HepG2 (cell line): ENCODE data around the gene LRIG1. TPM values are rescaled to one million over a fixed set of nuclear protein-coding genes. Genes with fewer than 3 reads are reported as not detected.

Experiments used
- ARID5B ChIP-seq: IDR thresholded peaks from 2 replicates; pipeline ENCODE4 v1.4.0; 2020; ENCODE audit warnings: mild to moderate bottlenecking, missing genetic modification reagents
- ASH2L ChIP-seq: fragments of 300-600, 200-600 bp; sonication (generic); IDR thresholded peaks from 2 replicates; pipeline ENCODE4 v1.7.0; 2017; ENCODE audit warnings: low read depth, mild to moderate bottlenecking, moderate library complexity, mixed read lengths, low read length; ENCODE audit not compliant: insufficient read length
- CHD4 ChIP-seq: fragments of 200-600 bp; sonication (generic); IDR thresholded peaks from 2 replicates; pipeline ENCODE4 v1.7.0; 2017; ENCODE audit warnings: mild to moderate bottlenecking, low read length, borderline replicate concordance
- CREM ChIP-seq, 2 experiments: sonication (generic) in 1 of 2; formaldehyde crosslinking in 1 of 2; IDR thresholded peaks; 2 replicates each; pipeline versions ENCODE4 v1.4.0 to v1.6.1; 2016 to 2020; ENCODE audit warnings: antibody characterized with exemption in 1 of 2, mild to moderate bottlenecking in 1 of 2, missing genetic modification reagents in 1 of 2
- EHMT2 ChIP-seq: fragments of 200-600 bp; sonication (generic); IDR thresholded peaks from 2 replicates; pipeline ENCODE4 v1.7.0; 2017; ENCODE audit warnings: antibody characterized with exemption, low read depth, low read length, borderline replicate concordance
- HDAC2 ChIP-seq: sonication (generic); formaldehyde crosslinking; IDR thresholded peaks from 2 replicates; pipeline ENCODE4 v1.4.0; 2020; ENCODE audit warnings: missing genetic modification reagents
- KDM3A ChIP-seq: IDR thresholded peaks from 2 replicates; pipeline ENCODE4 v1.6.1; 2018; ENCODE audit warnings: low read depth, missing compliant biosample characterization
- KMT2B ChIP-seq: IDR thresholded peaks from 2 replicates; pipeline ENCODE4 v1.6.1; 2016; ENCODE audit warnings: missing genetic modification reagents, missing compliant biosample characterization
- MIXL1 ChIP-seq: IDR thresholded peaks from 2 replicates; pipeline ENCODE4 v1.6.1; 2016
- NFYB ChIP-seq: sonication (generic); formaldehyde crosslinking; IDR thresholded peaks from 2 replicates; pipeline ENCODE4 v1.4.0; 2020; ENCODE audit warnings: missing genetic modification reagents
- NR3C1 ChIP-seq: sonication (generic); formaldehyde crosslinking; IDR thresholded peaks from 2 replicates; pipeline ENCODE4 v1.4.0; 2020; ENCODE audit warnings: missing genetic modification reagents
- PITX1 ChIP-seq: sonication (generic); formaldehyde crosslinking; IDR thresholded peaks from 2 replicates; pipeline ENCODE4 v1.5.1; 2020; ENCODE audit warnings: mild to moderate bottlenecking, missing genetic modification reagents
- SOX13 ChIP-seq, 3 experiments: fragments of 450-650 bp in 1 of 3; sonication (generic) in 1 of 3; formaldehyde crosslinking in 1 of 3; IDR thresholded peaks in 2 of 3; conservative IDR thresholded peaks in 1 of 3; 2 replicates each; pipeline versions ENCODE4 v1.5.0 to v1.6.1; 2016 to 2020; ENCODE audit warnings: antibody characterized with exemption in 1 of 3, mild to moderate bottlenecking in 1 of 3, missing compliant biosample characterization in 1 of 3, missing genetic modification reagents in 1 of 3, moderate library complexity in 1 of 3
- TP53 ChIP-seq: sonication (generic); formaldehyde crosslinking; conservative IDR thresholded peaks from 2 replicates; pipeline ENCODE4 v1.4.0; 2020; ENCODE audit warnings: missing genetic modification reagents
- ZBTB33 ChIP-seq: sonication (generic); formaldehyde crosslinking; IDR thresholded peaks from 2 replicates; pipeline ENCODE4 v1.4.0; 2020; ENCODE audit warnings: missing genetic modification reagents
- ZGPAT ChIP-seq: IDR thresholded peaks from 2 replicates; pipeline ENCODE4 v1.6.1; 2016; ENCODE audit warnings: mild to moderate bottlenecking
- ZNF264 ChIP-seq: sonication (generic); formaldehyde crosslinking; IDR thresholded peaks from 2 replicates; pipeline ENCODE4 v1.4.0; 2020; ENCODE audit warnings: missing genetic modification reagents
- ZNF362 ChIP-seq: sonication (generic); formaldehyde crosslinking; IDR thresholded peaks from 2 replicates; pipeline ENCODE4 v1.4.0; 2020; ENCODE audit warnings: missing genetic modification reagents, mild to moderate bottlenecking, borderline replicate concordance
- ZNF660 ChIP-seq: sonication (generic); formaldehyde crosslinking; IDR thresholded peaks from 2 replicates; pipeline ENCODE4 v1.5.1; 2020; ENCODE audit warnings: mild to moderate bottlenecking, low read depth, missing genetic modification reagents, borderline replicate concordance
- ZNF790 ChIP-seq: sonication (generic); formaldehyde crosslinking; IDR thresholded peaks from 2 replicates; pipeline ENCODE4 v1.8.0; 2022; ENCODE audit warnings: missing genetic modification reagents, mild to moderate bottlenecking, borderline replicate concordance
- polyA plus RNA-seq, 8 experiments: library from polyadenylated mRNA; depleted of rRNA in 3 of 8; stranded (reverse) in 7 of 8; unstranded in 1 of 8; fragments of >200 nt; fragmentation: Illumina TruSeq in 4 of 8; extraction: Trizol in 4 of 8; gene quantifications; 2 replicates each; pipeline versions ENCODE4 v1.2.1 to v1.2.3, GENCODE V29; 2011 to 2016; ENCODE audit warnings: low read depth in 4 of 8, missing spikeins in 1 of 8, mixed read lengths in 1 of 8; ENCODE audit not compliant: insufficient read depth in 1 of 8
- total RNA-seq, 5 experiments: library from RNA; depleted of rRNA; stranded (reverse); fragments of >200 nt; fragmentation: Illumina TruSeq; extraction: Trizol; gene quantifications; 2 replicates each; pipeline ENCODE4 v1.2.3, GENCODE V29; 2016; ENCODE audit warnings: low read depth in 1 of 5

The LRIG1 gene
- total and polyA plus RNA-seq, 2 of the 13 experiments (the other 11 are each of a cell fraction or from before 2014, with no cell fraction given), result 17.8 to 24.8 TPM

- TF ChIP-seq ARID5B (CRISPR knock-in tag) (peak; percentile 60; the same call in 1 of the 2 replicates), HDAC2 (no peak), ZGPAT (CRISPR knock-in tag) (0 out of 2 replicates have a peak, but pooled peaks have one; percentile 27), ZNF264 (CRISPR knock-in tag) (no peak), NR3C1 (CRISPR knock-in tag) (no peak), NFYB (CRISPR knock-in tag) (no peak), ZNF660 (CRISPR knock-in tag) (no peak), ASH2L (no peak), ZNF362 (peak; percentile 37; the same call in 1 of the 2 replicates), TP53 (CRISPR knock-in tag) (no peak), ZBTB33 (CRISPR knock-in tag) (no peak), EHMT2 (no peak), CHD4 (no peak), MIXL1 (CRISPR knock-in tag) (no peak), KMT2B (CRISPR knock-in tag) (no peak), PITX1 (CRISPR knock-in tag) (no peak), CREM (IDR thresholded peaks at IDR 0.05) (peak; percentile 33; the same call in 1 of the 2 replicates), CREM (CRISPR knock-in tag; IDR thresholded peaks at IDR 0.05) (no peak), ZNF790 (CRISPR knock-in tag) (no peak), SOX13 (IDR thresholded peaks at IDR 0.05) (no peak), SOX13 (CRISPR knock-in tag; conservative IDR thresholded peaks at IDR 0.05 in 1 of 2, IDR thresholded peaks at IDR 0.05 in 1 of 2) (peak in 1 of 2 experiments; percentile 37; a peak in 1 of 4 replicates), KDM3A (CRISPR knock-in tag) (no peak)
These were observed 23.9 kb downstream of the LRIG1 start (continued) for GRCh38 chr3:66476852-66477381.
